ENCODE results near the gene PCYT1B. TPM values are rescaled to one million over a fixed set of nuclear protein-coding genes. Genes with fewer than 3 reads are reported as not detected.
A peak's percentile ranks its signal among the peaks of the same experiment; 100 is the strongest.
"Not testable (repeated sequence)": the region's sequence is repeated elsewhere in the genome, so short reads cannot be mapped to it uniquely, and the experiment has no call there.

PCYT1B gene
- total and polyA plus RNA-seq, 2 of the 13 experiments (the other 11 are each of a cell fraction or from before 2014, with no cell fraction given), result 6.1 to 9.2 TPM

DNA sequence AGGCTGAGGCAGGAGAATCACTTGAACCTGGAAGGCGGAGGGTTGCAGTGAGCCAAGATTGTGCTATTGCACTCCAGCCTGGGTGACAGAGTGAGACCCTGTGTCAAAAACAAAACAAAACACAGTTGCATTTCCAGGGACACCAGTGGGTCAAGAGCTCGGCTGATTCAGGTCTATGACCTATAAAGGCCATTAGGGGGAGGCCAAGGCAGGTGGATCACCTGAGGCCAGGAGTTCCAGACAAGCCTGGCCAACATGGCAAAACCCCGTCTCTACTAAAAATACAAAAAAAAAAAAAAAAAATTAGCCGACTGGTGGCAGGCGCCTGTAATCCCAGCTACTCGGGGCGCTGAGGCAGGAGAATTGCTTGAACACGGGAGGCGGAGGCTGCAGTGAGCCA, 8.5 kb upstream of the PCYT1B start:
- BruUV-seq (replicated peaks); H4K20me1 ChIP-seq (ENCODE audit: insufficient read depth, low read length); H3K79me2 ChIP-seq (ENCODE audit: insufficient read depth, low read length); in situ Hi-C loops (cut with HindIII; ENCODE audit: extremely low pct_ligation_motif_present, low pct_unique_long_range_greater_than_20kb); H3K4me3 ChIP-seq (replicated peaks in 1 of 3; ENCODE audit: insufficient read depth in 1 of 3, low read depth in 2 of 3, low read length in 3 of 3); intact Hi-C loops (cut with micrococcal nuclease; ENCODE audit: unreplicated experiment); DNase-seq (ENCODE audit: low spot score); H3K9me3 ChIP-seq (ENCODE audit: low read length); H3K4me2 ChIP-seq (ENCODE audit: low read depth, low read length); H2AFZ ChIP-seq (ENCODE audit: low read length); H3K27ac ChIP-seq (ENCODE audit: extremely low read length, insufficient read depth, low read length); FAIRE-seq; H3K27me3 ChIP-seq (ENCODE audit: control insufficient read depth in 1 of 2, insufficient read depth in 2 of 2, low read length in 2 of 2); H3K9ac ChIP-seq (ENCODE audit: insufficient read depth, low read depth, low read length); H3K36me3 ChIP-seq (replicated peaks in 1 of 2; ENCODE audit: control insufficient read depth in 1 of 2, insufficient read depth in 2 of 2, low read length in 2 of 2); CTCF ChIA-PET (ENCODE audit: low intra/inter-chr PET ratio, low total read pairs): not testable (repeated sequence)
- ATAC-seq, result peak; percentile 59
- TF ChIP-seq, protein P1, sequence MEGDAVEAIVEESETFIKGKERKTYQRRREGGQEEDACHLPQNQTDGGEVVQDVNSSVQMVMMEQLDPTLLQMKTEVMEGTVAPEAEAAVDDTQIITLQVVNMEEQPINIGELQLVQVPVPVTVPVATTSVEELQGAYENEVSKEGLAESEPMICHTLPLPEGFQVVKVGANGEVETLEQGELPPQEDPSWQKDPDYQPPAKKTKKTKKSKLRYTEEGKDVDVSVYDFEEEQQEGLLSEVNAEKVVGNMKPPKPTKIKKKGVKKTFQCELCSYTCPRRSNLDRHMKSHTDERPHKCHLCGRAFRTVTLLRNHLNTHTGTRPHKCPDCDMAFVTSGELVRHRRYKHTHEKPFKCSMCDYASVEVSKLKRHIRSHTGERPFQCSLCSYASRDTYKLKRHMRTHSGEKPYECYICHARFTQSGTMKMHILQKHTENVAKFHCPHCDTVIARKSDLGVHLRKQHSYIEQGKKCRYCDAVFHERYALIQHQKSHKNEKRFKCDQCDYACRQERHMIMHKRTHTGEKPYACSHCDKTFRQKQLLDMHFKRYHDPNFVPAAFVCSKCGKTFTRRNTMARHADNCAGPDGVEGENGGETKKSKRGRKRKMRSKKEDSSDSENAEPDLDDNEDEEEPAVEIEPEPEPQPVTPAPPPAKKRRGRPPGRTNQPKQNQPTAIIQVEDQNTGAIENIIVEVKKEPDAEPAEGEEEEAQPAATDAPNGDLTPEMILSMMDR (CRISPR knock-in tag; IDR thresholded peaks at IDR 0.05), result peak; percentile 28; the same call in 1 of the 2 replicates
- peak; percentile 17; the same call in 1 of the 2 replicates for TF ChIP-seq STAG1 (CRISPR knock-in tag; IDR thresholded peaks at IDR 0.05)
- 83% methylated on average over 8 of the region's 9 CpGs for WGBS (ENCODE audit: low lambda C conversion rate)
- POLR2A ChIA-PET, result interaction anchor here (0.7 kb wide), 1 partner anchor 31 kb away, joined by 3 read pairs; no protein-coding TSS in a partner anchor
- peaks cover 35% of the 10 kb centered on the region for H3K4me1 ChIP-seq (ENCODE audit: insufficient read depth, low read length)

DNA sequence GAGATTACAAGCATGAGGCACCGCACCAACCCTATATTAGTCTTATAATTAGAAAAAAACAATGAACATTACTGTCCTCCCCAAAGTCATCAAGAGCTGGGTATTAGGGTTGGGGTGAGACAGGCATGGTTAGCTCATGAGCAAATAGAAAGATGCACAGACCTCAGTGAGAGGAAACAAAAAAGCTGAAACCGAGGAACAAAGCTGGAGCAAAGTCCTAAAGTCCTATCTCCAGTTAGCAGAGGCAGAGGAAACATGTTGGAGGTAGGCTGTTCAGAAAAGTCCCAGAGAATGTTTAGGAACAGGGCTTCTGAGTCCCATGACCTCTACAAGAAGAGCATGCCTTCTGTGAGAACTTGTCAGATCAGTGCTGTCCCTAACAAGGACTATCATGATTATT, 4.6 kb upstream of the PCYT1B start:
- Histone ChIP-seq H3K9me3 (ENCODE audit: low read length) (no peaks in the 10 kb centered on the region), H3K9ac (ENCODE audit: insufficient read depth, low read depth, low read length) (peak overlapping the region; percentile 29; the same call in 1 of the 2 replicates), H3K4me2 (ENCODE audit: low read depth, low read length) (peak overlapping the region; percentile 45), H2AFZ (ENCODE audit: low read length) (no peak overlapping the region), H3K4me3 (replicated peaks in 1 of 3; ENCODE audit: insufficient read depth in 1 of 3, low read depth in 2 of 3, low read length in 3 of 3) (no peak overlapping the region; a peak in 1 of 6 replicates), H4K20me1 (ENCODE audit: insufficient read depth, low read length) (no peaks in the 10 kb centered on the region), H3K27me3 (ENCODE audit: control insufficient read depth in 1 of 2, insufficient read depth in 2 of 2, low read length in 2 of 2) (no peaks in the 10 kb centered on the region), H3K27ac (ENCODE audit: extremely low read length, insufficient read depth, low read length) (peak overlapping the region; percentile 63), H3K4me1 (ENCODE audit: insufficient read depth, low read length) (peaks cover 30% of the 10 kb centered on the region), H3K36me3 (replicated peaks in 1 of 2; ENCODE audit: control insufficient read depth in 1 of 2, insufficient read depth in 2 of 2, low read length in 2 of 2) (no peaks in the 10 kb centered on the region), H3K79me2 (ENCODE audit: insufficient read depth, low read length) (no peaks in the 10 kb centered on the region)
- ChIA-PET POLR2A (interaction anchor here (0.9 kb wide), 1 partner anchor 21 kb away, joined by 3 read pairs; no protein-coding TSS in a partner anchor), CTCF (ENCODE audit: low intra/inter-chr PET ratio, low total read pairs) (no interaction called here)
- FAIRE-seq (peak; percentile 97), DNase-seq (ENCODE audit: low spot score) (peak; percentile 68), ATAC-seq (peak; percentile 90)
- WGBS (ENCODE audit: low lambda C conversion rate), result 0% methylated on average over 2 of the region's 2 CpGs
- in situ Hi-C loops (cut with HindIII; ENCODE audit: extremely low pct_ligation_motif_present, low pct_unique_long_range_greater_than_20kb) (no loop called here), intact Hi-C loops (cut with micrococcal nuclease; ENCODE audit: unreplicated experiment) (no loop called here)
- no TSS peak for BruUV-seq (replicated peaks)
- TF ChIP-seq CHD2 (IDR thresholded peaks at IDR 0.05; ENCODE audit: low read depth, low read length), result no peak
- no peak for TF ChIP-seq SOX13 (IDR thresholded peaks at IDR 0.05)
- peak in 1 of 2 experiments; percentile 47; a peak in 2 of 4 replicates for TF ChIP-seq SOX13 (CRISPR knock-in tag; conservative IDR thresholded peaks at IDR 0.05 in 1 of 2, IDR thresholded peaks at IDR 0.05 in 1 of 2)
- 0 out of 2 replicates have a peak, but pooled peaks have one; percentile 25 for TF ChIP-seq ISL2 (CRISPR knock-in tag; IDR thresholded peaks at IDR 0.05)
- TF ChIP-seq HNF4A (CRISPR knock-in tag; IDR thresholded peaks at IDR 0.05), result peak; percentile 82
- TF ChIP-seq IKZF1 (IDR thresholded peaks at IDR 0.05), result no peak
- TF ChIP-seq EP300 (IDR thresholded peaks at IDR 0.05; ENCODE audit: low read depth in 2 of 2, low read length in 2 of 2), result 0 out of 4 replicates have a peak, but pooled peaks of 1 of the 2 experiments have one; percentile 13
- TF ChIP-seq EP300 (CRISPR knock-in tag; IDR thresholded peaks at IDR 0.05; ENCODE audit: borderline replicate concordance), result no peak
- TF ChIP-seq HNF4G (IDR thresholded peaks at IDR 0.05; ENCODE audit: borderline replicate concordance, low read depth, low read length), result 0 out of 2 replicates have a peak, but pooled peaks have one; percentile 18
- no peak for TF ChIP-seq HNF4G (CRISPR knock-in tag; IDR thresholded peaks at IDR 0.05; ENCODE audit: borderline replicate concordance, low read depth)
- 0 out of 2 replicates have a peak, but pooled peaks have one; percentile 25 for TF ChIP-seq MED1 (CRISPR knock-in tag; IDR thresholded peaks at IDR 0.05)
- TF ChIP-seq SOX5 (CRISPR knock-in tag; IDR thresholded peaks at IDR 0.05; ENCODE audit: borderline replicate concordance), result peak; percentile 48; the same call in 1 of the 2 replicates
- TF ChIP-seq SOX6 (IDR thresholded peaks at IDR 0.05), result no peak
- TF ChIP-seq SOX6 (CRISPR knock-in tag; IDR thresholded peaks at IDR 0.05), result peak; percentile 56

All from HepG2 (cell line).